Activated B cell treated with CpG ODN at 0.5 μM for 24 hours (primary cell): ENCODE data around the gene SH2D3A. TPM values are rescaled to one million over a fixed set of nuclear protein-coding genes. Genes with fewer than 3 reads are reported as not detected.
"Not testable (repeated sequence)": the region's sequence is repeated elsewhere in the genome, so short reads cannot be mapped to it uniquely, and the experiment has no call there.

ENCODE experiments used
- ATAC-seq: fragments of 200-7000 bp; cut with Tn5 transposase; one replicate; pipeline ENCODE4 v1.10.0; 2021; ENCODE audit warnings: low read depth, mild to moderate bottlenecking, moderate library complexity
- CTCF ChIA-PET: fragments of 350-600 bp; sonication (Branson Sonifier 250); formaldehyde crosslinking; loops from one replicate; lab custom pipeline; 2021; ENCODE audit warnings: antibody characterized with exemption; lab: Charles Lee
- POLR2A ChIA-PET: fragments of 350-600 bp; sonication (Branson Sonifier 250); formaldehyde crosslinking; loops from one replicate; lab custom pipeline; 2021; ENCODE audit warnings: antibody characterized with exemption; lab: Charles Lee
- DNase-seq: peaks from one replicate; pipeline ENCODE4 v3.0.0; 2022
- H3K27ac Mint-ChIP-seq: one replicate; pipeline ENCODE4 v1.8.0; 2020; ENCODE audit warnings: mixed read lengths
- H3K27me3 Mint-ChIP-seq: one replicate; pipeline ENCODE4 v1.8.0; 2021; ENCODE audit warnings: mixed read lengths
- H3K36me3 Mint-ChIP-seq: one replicate; pipeline ENCODE4 v1.8.0; 2021; ENCODE audit warnings: low read depth, mixed read lengths
- H3K4me1 Mint-ChIP-seq: one replicate; pipeline ENCODE4 v1.8.0; 2021; ENCODE audit warnings: mixed read lengths
- H3K4me3 Mint-ChIP-seq: one replicate; pipeline ENCODE4 v1.8.0; 2020; ENCODE audit warnings: mild to moderate bottlenecking, mixed read lengths
- H3K9me3 Mint-ChIP-seq: one replicate; pipeline ENCODE4 v1.8.0; 2020; ENCODE audit warnings: mixed read lengths
- intact Hi-C: fragments of 100-400 bp; cut with micrococcal nuclease; formaldehyde crosslinking; loops from one replicate; pipeline ENCODE4 v1.15.1; 2024
- total RNA-seq: library from RNA; stranded (reverse); gene quantifications from 2 replicates; pipeline ENCODE4 v1.2.3, GENCODE V29; 2022
- TF ChIP-seq, protein P1 (sequence below): fragments of 200-600 bp; IDR thresholded peaks from one replicate; pipeline ENCODE4 v1.8.0; 2022; ENCODE audit warnings: antibody characterized with exemption, mild to moderate bottlenecking

SH2D3A gene
- total RNA-seq, 1 donor from 2014 or later = 22.6 TPM

DNA sequence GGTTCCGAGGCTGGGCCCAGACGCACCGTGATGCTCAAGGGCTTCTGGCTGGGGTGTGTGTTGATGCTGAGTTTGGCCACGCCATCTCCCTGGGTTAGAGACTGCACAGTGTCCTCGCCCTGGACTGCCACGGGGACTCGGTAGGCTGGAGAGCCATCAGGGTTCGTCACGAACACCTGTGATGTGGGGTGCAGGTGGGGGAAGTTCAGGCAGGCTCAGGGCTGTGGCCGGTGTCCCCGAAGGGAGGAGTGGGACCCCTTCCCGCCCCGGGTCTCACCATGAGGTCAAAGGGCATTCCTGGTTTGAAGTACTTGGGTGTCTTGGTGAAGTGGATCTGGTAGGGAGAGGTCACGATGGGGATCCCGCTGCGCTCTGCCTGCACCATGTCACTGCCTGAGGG lies 55.0 kb downstream of the SH2D3A start:
- Mint-ChIP-seq H3K4me3 (no peak overlapping the region), H3K36me3 (no peaks in the 10 kb centered on the region), H3K27ac (no peak overlapping the region), H3K9me3 (no peaks in the 10 kb centered on the region), H3K27me3 (peaks cover 33% of the 10 kb centered on the region), H3K4me1 (peaks cover 8% of the 10 kb centered on the region)
- intact Hi-C loops = no loop called here
- DNase-seq (no peak), ATAC-seq (no peak)
- ChIA-PET POLR2A (no interaction called here), CTCF (no interaction called here)
- TF ChIP-seq, protein P1, sequence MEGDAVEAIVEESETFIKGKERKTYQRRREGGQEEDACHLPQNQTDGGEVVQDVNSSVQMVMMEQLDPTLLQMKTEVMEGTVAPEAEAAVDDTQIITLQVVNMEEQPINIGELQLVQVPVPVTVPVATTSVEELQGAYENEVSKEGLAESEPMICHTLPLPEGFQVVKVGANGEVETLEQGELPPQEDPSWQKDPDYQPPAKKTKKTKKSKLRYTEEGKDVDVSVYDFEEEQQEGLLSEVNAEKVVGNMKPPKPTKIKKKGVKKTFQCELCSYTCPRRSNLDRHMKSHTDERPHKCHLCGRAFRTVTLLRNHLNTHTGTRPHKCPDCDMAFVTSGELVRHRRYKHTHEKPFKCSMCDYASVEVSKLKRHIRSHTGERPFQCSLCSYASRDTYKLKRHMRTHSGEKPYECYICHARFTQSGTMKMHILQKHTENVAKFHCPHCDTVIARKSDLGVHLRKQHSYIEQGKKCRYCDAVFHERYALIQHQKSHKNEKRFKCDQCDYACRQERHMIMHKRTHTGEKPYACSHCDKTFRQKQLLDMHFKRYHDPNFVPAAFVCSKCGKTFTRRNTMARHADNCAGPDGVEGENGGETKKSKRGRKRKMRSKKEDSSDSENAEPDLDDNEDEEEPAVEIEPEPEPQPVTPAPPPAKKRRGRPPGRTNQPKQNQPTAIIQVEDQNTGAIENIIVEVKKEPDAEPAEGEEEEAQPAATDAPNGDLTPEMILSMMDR = no peak

DNA sequence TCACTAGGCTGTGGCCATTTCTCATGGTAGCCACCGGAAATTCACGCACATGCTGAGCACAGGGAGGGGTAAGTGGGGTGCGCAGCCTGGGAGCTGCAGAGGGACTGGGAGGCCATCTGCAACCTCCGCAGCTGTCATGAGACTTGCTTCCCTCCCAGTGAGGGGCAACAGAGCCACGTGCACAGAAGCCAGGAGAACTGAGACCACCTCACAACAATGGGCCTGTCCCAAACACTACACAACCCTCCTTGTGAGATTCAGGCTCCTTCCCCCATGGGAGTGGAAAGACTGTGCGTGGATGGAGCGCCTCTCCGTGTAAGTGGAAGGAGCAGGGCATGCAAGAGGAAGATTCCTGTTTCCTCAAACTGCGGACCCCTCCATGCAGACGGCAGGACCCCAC lies 55.6 kb downstream of the SH2D3A start:
- ATAC-seq = no peak
- H3K36me3 Mint-ChIP-seq = no peaks in the 10 kb centered on the region
- intact Hi-C loops = no loop called here
- peaks cover 8% of the 10 kb centered on the region for H3K4me1 Mint-ChIP-seq
- TF ChIP-seq, protein P1 = no peak
- H3K9me3 Mint-ChIP-seq = no peaks in the 10 kb centered on the region
- no peak overlapping the region for H3K27ac Mint-ChIP-seq
- H3K4me3 Mint-ChIP-seq = no peak overlapping the region
- DNase-seq = no peak
- peaks cover 33% of the 10 kb centered on the region for H3K27me3 Mint-ChIP-seq
- ChIA-PET POLR2A (no interaction called here), CTCF (no interaction called here)

DNA sequence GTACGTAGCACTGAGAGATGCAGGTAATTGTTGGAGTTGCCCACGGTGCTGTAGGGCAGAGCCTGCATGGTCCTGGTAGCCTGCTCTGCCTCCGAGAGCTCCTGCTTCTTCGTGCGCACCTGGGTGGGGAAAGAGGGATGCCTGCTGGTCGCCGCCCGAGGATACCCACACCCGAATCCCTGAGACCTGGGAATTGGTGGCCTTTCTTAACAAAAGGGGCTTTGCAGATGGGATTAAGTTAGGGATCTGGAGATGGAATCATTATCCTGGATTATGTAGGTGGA lies 56.2 kb downstream of the SH2D3A start:
- ChIA-PET CTCF (no interaction called here), POLR2A (no interaction called here)
- intact Hi-C loops = no loop called here
- H3K4me3 Mint-ChIP-seq = no peak overlapping the region
- TF ChIP-seq, protein P1 = no peak
- no peak overlapping the region for H3K27ac Mint-ChIP-seq
- peaks cover 8% of the 10 kb centered on the region for H3K4me1 Mint-ChIP-seq
- no peaks in the 10 kb centered on the region for H3K9me3 Mint-ChIP-seq
- no peak for DNase-seq
- no peaks in the 10 kb centered on the region for H3K36me3 Mint-ChIP-seq
- ATAC-seq = no peak
- H3K27me3 Mint-ChIP-seq = peaks cover 33% of the 10 kb centered on the region

DNA sequence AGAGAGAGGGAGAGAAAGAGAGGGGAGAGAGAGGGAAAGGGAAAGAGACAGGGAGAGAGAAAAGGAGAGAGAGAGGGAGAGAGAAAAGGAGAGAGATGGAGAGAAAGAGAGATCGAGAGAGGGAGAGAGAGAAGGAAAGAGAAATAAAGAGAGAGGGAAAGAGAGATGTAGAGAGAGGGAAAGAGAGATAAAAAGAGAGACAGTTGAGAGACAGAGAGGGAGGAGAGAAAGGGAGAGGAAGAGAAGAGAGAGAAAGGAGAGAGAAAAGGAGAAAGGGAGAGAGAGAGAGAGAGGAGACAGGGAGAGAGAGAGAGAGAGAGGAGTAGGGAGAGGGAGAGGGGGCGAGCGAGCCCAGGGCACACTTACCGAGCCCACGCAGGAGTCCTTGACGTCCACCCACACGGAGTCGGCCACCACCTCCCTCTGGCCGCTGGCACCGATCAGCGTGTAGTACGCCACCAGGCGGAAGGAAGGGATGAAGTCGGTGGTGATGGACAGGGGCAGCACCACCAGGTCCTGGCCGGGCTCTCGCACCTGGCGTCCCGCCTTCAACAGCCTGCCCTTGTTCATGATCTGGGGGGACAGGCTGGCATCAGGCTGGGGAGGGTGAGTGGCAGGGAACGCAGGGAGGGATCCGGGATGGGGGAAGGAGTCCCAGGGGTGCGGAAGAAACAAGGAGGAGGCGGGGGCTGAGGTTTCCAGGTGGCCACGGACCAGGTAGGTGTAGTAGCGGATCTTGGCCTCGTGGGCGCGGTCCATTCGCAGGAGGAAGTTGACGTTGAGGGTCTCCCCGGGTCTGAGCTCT lies 56.8 kb downstream of the SH2D3A start:
- Mint-ChIP-seq H3K4me1 (peaks cover 8% of the 10 kb centered on the region), H3K27ac (no peak overlapping the region), H3K4me3 (no peak overlapping the region), H3K9me3 (no peaks in the 10 kb centered on the region), H3K27me3 (peaks cover 33% of the 10 kb centered on the region), H3K36me3 (no peaks in the 10 kb centered on the region)
- intact Hi-C loops = no loop called here
- ATAC-seq = no peak
- POLR2A ChIA-PET = no interaction called here
- CTCF ChIA-PET = no interaction called here
- DNase-seq = no peak
- TF ChIP-seq, protein P1 = no peak

DNA sequence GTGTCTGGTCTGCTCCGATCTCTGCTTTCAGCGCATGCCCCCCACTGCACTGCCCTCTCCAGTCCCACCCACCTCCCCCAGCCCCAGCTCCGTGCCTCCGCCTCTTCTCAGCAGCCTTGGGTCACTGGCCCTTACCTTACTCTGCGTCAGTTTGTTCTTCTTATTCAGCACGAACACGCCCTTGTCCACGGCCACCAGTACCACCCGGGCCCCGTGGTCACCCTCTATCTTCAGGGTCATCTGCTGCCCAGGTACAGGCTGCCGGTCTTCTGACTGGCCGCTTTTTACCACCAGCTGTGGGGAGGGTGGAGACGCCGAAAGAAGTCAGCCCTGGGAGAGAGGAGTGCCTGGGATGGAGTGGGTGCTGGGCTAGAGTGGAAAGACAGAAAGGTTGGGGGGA lies 57.7 kb downstream of the SH2D3A start:
- CTCF ChIA-PET = no interaction called here
- Mint-ChIP-seq H3K4me3 (no peak overlapping the region), H3K4me1 (peaks cover 8% of the 10 kb centered on the region), H3K27me3 (peaks cover 35% of the 10 kb centered on the region), H3K36me3 (no peaks in the 10 kb centered on the region), H3K27ac (no peak overlapping the region), H3K9me3 (no peaks in the 10 kb centered on the region)
- ATAC-seq (no peak), DNase-seq (no peak)
- intact Hi-C loops = no loop called here
- POLR2A ChIA-PET = no interaction called here
- TF ChIP-seq, protein P1 = no peak

DNA sequence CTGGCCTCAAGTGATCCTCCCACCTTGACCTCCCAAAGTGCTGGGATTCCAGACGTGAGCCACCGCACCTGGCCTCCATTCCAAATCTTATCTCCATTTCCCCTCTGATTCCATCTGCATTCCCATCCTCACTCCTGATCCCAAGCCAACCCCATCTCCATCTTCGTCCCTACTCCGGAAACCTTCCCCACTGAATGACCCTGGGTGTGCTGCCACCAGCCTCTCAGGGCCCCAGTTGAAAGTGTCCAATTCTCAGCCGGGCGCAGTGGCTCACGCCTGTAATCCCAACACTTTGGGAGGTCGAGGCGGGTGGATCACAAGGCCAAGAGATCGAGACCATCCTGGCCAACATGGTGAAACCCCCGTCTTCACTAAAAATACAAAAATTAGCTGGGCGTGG lies 58.3 kb downstream of the SH2D3A start:
- H3K9me3 Mint-ChIP-seq, ATAC-seq, intact Hi-C loops, H3K4me1 Mint-ChIP-seq, CTCF ChIA-PET, H3K27ac Mint-ChIP-seq, DNase-seq, POLR2A ChIA-PET, H3K36me3 Mint-ChIP-seq, H3K4me3 Mint-ChIP-seq: not testable (repeated sequence)
- peaks cover 33% of the 10 kb centered on the region for H3K27me3 Mint-ChIP-seq
